HG02763 (cell line): ENCODE measurements around the gene SLC12A3.

ENCODE experiments used
- ATAC-seq: cut with Tn5 transposase; IDR thresholded peaks from one replicate; pipeline ENCODE4 v1.9.1; 2021; ENCODE audit warnings: mild to moderate bottlenecking, moderate library complexity; ENCODE audit not compliant: unreplicated experiment

Gene SLC12A3

DNA sequence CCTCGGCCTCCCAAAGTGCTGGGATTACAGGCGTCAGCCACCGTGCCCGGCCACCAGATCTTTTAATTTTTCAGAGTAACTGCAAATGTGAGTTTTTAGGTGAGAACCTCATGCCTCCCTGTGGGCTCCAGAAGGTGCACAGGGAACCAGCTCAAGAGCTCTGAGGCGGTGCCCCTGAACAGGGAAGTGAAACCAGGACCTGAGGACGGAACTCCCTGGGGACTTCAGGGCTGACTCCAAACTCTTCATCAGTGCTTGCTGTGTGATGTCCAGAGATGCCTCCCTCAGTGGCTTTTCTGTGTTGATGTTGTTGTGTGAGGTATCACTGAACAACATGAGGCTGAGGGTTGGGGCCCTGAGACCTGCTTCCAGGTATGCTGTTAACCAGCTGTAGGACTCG lies 23.8 kb downstream of the SLC12A3 start:
- no peak for ATAC-seq

GRCh38 chr16:56889206-56889605 lies 24.2 kb downstream of the SLC12A3 start:
- ATAC-seq, result no peak

- ATAC-seq, result no peak
These were observed 26.7 kb downstream of the SLC12A3 start for GRCh38 chr16:56891685-56892084.

GRCh38 chr16:56892705-56893104 lies 27.7 kb downstream of the SLC12A3 start:
- no peak for ATAC-seq

DNA sequence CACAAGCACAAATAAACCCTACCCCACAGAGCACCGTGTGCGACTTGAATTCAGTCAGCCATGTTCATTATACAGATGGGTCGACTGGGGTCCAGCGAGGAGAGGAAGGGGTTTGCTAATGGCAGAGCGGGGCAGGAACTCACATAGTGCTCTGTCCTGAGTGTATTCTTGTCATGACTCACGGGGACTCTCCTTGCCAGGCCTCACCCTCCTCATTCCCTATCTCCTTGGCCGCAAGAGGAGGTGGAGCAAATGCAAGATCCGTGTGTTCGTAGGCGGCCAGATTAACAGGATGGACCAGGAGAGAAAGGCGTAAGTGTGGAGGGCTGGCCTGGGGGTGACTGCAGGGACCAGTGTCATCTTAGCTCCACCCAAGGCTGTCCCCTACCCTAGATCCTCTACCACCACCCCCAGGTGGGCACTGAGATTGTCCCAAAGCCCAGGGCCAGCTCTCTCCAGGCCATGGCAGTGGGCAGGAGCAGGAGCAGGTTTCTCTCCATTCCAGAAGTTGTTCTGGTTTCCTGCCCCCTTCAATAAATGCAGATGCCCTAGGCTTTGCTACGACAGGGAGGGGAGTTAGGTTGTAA lies 29.4 kb downstream of the SLC12A3 start:
- ATAC-seq, result no peak

DNA sequence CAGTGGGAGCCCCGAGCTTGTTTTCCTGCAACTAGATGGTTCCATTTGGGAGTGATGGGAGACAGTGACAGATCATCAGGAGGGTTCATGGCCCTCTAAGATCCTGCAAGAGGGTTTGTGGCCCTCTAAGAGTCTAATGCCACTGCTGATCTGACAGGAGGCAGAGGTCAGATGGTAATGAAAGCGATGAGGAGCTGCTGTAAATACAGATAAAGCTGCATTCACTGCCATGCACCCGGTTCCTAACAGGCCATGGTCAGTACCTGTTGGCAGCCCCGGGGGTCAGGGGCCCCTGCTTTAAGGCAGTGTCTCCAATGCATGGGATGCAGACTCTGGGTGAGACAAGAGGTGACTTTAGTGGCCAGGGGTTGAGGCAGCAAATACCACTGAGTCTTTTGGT lies 30.8 kb downstream of the SLC12A3 start:
- no peak for ATAC-seq

GRCh38 chr16:56896244-56896643 lies 31.2 kb downstream of the SLC12A3 start:
- ATAC-seq, result no peak

DNA sequence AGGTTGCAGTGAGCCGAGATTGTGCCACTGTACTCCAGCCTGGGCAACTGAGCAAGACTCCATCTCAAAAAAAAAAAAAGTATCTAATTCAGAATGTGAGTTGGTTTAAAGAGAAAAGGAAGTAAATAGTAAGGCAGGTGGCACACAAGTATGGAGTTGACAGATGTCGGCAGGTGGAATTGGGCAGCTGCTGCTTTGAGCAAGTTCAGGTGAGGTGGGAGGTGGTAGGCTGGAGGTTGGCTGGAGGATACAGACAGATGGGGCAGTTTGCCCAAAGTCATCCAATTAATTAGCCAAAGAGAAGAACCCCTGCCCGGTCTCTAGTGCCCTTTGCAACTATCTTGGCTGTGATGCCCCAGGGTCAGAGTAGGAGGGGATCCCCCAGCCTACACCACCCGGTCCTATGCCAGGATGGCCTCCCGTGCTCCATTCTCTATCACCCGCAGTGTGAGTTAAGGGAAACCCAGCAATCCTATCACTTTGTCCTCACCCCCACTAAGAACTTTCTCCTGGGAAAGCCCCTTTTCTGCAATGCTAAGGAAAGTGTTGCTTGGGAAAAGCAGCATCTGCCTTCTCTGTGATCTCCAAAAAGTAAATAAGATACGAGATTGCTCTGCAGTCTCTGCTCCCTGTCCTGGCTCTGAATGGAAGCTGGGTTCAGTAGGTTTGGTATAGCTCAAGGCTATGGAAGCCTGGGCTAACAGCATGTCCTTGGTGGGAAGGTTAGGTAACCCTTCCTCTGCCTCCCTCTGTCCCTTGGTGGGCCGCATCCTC lies 32.2 kb downstream of the SLC12A3 start:
- ATAC-seq, result no peak

DNA sequence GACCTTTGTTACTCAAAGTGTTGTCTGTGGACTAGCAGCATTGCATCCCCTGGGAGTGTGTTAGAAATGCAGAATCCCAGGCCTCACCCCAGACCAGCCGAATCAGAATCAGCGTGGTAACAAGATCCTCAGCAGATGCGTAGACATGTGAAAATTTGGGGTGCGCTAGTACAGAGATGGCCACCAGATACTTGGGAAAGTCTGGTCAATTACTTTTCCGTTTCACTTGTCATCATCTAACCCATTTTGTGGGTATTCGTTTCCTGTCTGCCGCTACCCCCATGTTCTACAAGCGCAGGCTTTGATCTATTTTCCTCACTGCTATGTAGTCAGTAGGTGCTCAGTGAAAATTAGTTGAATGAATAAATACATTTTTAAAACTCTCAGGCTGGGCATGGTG lies 33.8 kb downstream of the SLC12A3 start:
- ATAC-seq, result no peak

GRCh38 chr16:56903866-56904265 lies 38.9 kb downstream of the SLC12A3 start:
- ATAC-seq, result no peak

DNA sequence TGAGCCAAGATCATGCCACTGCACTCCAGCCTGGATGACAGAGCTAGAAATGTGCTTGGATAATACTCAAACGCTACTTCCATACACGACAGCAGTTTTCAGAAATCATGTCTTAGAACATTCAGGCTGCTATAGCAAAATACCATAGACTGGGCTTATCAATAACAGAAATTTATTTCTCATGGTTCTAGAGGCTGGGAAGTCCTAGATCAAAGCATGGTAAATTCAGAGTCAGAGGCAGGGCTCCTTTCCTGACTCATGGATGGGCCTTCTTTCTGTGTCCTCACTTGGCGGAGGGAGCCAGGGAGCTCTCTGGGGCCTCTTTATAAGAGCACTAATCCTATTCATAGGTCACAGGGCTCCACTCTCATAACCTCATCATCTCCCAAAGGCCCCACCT lies 42.4 kb downstream of the SLC12A3 start:
- no peak for ATAC-seq

- ATAC-seq, result no peak
These were observed 44.5 kb downstream of the SLC12A3 start for GRCh38 chr16:56909527-56909979.

GRCh38 chr16:56910112-56910511 lies 45.1 kb downstream of the SLC12A3 start:
- no peak for ATAC-seq

DNA sequence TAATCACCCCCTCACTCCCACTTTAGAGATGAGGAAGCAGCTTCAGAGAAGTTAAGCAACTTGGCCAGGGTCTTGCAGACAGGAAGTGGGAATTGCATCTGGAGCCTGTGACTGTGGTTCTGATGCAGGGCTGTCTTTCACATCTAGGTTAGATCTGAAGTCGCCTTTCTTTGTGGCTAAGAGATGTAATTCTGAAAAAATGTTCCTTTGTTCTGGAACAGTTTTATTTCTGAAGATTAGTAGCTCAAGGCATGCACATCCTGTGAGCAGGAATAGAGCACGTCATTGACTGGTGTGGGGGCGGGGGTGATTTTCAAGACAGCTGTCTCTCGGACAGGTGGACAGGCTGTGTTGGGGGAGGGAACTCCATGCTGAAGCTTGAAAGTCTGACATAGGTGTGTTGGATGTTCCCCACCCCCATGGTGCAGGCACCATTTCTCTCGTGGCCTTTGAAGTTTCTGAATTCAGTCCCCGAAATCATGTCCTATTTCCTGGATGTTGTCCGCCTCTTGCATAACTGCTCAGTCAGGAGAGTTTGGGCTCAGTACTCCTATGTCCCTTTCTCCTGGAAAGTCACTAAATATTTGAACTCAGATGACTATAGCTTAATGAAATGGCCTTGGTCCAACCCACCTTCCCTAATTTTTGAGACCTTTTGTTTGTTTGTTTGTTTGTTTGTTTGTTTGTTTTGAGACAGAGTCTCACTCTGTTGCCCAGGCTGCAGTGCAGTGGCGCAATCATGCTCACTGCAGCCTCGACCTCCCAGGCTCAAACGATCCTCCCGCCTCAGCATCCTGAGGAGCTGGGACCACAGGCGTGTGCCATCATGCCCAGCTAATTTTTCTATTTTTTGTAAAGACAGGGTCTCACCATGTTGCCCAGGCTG lies 45.9 kb downstream of the SLC12A3 start:
- ATAC-seq, result no peak

- peak; percentile 66 for ATAC-seq
These were observed 47.0 kb downstream of the SLC12A3 start for GRCh38 chr16:56911771-56912571.

- no peak for ATAC-seq
These were observed 48.0 kb downstream of the SLC12A3 start for GRCh38 chr16:56912746-56913708.

DNA sequence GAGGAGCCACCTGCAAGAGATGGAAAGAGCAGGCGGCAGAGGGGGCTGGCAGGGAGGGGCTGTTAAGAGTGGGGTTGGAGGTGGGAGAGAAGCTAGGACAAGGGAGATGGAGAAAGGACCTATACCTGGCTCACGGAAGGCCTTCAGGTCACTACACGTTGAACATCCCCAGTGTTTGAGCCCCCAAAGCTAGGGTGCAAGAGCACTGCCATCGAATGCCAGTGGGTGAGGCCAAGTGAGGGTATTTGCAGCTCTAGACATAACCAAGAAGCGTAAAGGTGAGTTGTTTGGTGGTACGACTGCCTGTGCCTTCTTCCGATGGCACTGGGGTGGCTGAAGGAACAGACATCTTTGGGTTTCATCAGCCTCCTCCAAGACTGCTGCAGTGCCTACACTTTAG lies 49.9 kb downstream of the SLC12A3 start:
- ATAC-seq, result no peak

- no peak for ATAC-seq
These were observed 50.5 kb downstream of the SLC12A3 start for GRCh38 chr16:56915336-56916119.
